GM23338 (cell line): Measurements from ENCODE around the gene NAPG.

ENCODE experiments used
- CREB1 ChIP-seq: fragments of 250-450 bp; sonication (Bioruptor Pico); IDR thresholded peaks from 2 replicates; pipeline ENCODE4 v1.5.0; 2020; ENCODE audit warnings: low read depth, mild to moderate bottlenecking, moderate library complexity
- POLR2AphosphoS5 ChIP-seq: IDR thresholded peaks from 2 replicates; pipeline ENCODE4 v1.6.1; 2016; ENCODE audit warnings: antibody characterized with exemption, low read depth
- TF ChIP-seq, protein P1 (sequence below), 2 experiments: fragments of 200-600 bp in 1 of 2; sonication (generic) in 1 of 2; conservative IDR thresholded peaks; 2 replicates each; pipeline versions ENCODE4 v1.5.1 to v1.6.1; 2016 to 2017; ENCODE audit warnings: antibody characterized with exemption in 2 of 2, low read depth in 2 of 2, mild to moderate bottlenecking in 2 of 2, moderate library complexity in 1 of 2

GRCh38 chr18:10544093-10544748, 18.4 kb downstream of the NAPG start:
- TF ChIP-seq CREB1 (CRISPR knock-in tag) (no peak), POLR2AphosphoS5 (no peak)
- TF ChIP-seq, protein P1, sequence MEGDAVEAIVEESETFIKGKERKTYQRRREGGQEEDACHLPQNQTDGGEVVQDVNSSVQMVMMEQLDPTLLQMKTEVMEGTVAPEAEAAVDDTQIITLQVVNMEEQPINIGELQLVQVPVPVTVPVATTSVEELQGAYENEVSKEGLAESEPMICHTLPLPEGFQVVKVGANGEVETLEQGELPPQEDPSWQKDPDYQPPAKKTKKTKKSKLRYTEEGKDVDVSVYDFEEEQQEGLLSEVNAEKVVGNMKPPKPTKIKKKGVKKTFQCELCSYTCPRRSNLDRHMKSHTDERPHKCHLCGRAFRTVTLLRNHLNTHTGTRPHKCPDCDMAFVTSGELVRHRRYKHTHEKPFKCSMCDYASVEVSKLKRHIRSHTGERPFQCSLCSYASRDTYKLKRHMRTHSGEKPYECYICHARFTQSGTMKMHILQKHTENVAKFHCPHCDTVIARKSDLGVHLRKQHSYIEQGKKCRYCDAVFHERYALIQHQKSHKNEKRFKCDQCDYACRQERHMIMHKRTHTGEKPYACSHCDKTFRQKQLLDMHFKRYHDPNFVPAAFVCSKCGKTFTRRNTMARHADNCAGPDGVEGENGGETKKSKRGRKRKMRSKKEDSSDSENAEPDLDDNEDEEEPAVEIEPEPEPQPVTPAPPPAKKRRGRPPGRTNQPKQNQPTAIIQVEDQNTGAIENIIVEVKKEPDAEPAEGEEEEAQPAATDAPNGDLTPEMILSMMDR (conservative IDR thresholded peaks at IDR 0.05; ENCODE audit: low read depth in 2 of 2): peak; percentile 8 to 18; a peak in 2 of 4 replicates
